HUES6 (cell line): ENCODE data around the gene SLC17A7.
"Not testable (repeated sequence)": the region's sequence is repeated elsewhere in the genome, so short reads cannot be mapped to it uniquely, and the experiment has no call there.

Experiments used
- H3K27ac ChIP-seq: 2 replicates; pipeline ENCODE4 v1.7.0; 2013; ENCODE audit warnings: low read depth, mild to moderate bottlenecking, low read length, inconsistent platforms
- H3K27me3 ChIP-seq: 2 replicates; pipeline ENCODE4 v1.6.1; 2013; ENCODE audit warnings: low read length; ENCODE audit not compliant: control insufficient read depth, insufficient read depth
- H3K36me3 ChIP-seq: 2 replicates; pipeline ENCODE4 v1.6.1; 2013; ENCODE audit warnings: low read length; ENCODE audit not compliant: control insufficient read depth, insufficient read depth
- H3K4me1 ChIP-seq: 2 replicates; pipeline ENCODE4 v1.6.1; 2013; ENCODE audit warnings: low read length; ENCODE audit not compliant: control insufficient read depth, insufficient read depth
- H3K4me3 ChIP-seq: 2 replicates; pipeline ENCODE4 v1.5.1; 2013; ENCODE audit warnings: low read depth, low read length
- H3K9ac ChIP-seq: one replicate; pipeline ENCODE4 v1.6.1; 2013; ENCODE audit warnings: mild to moderate bottlenecking, low read length
- H3K9me3 ChIP-seq: 2 replicates; pipeline ENCODE4 v1.6.1; 2013; ENCODE audit warnings: low read depth, low read length; ENCODE audit not compliant: control insufficient read depth, insufficient read depth

SLC17A7 gene

DNA sequence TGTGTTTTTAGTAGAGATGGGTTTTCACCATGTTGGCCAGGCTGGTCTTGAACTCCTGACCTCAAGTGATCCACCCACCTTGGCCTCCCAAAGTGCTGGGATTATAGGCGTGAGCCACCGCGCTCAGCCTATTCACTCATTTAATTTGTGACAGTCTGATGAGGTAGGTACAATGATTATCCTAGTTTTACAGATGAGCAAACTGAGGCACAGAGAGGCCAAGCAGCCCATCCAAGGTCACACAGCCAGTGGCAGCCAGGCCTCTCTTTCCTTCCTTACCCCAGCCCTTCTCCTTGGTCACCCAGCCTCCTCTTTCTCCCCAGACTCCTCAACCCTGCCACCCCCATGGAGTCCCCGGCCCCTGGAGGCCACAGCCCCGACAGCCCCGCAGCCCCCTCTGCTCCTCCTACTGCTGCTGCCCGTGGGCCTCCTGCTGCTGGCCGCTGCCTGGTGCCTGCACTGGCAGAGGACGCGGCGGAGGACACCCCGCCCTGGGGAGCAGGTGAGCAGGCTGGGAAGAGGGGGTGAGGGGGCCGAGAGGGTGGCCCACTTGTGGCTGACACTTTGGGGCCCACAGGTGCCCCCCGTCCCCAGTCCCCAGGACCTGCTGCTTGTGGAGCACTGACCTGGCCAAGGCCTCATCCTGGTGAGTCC is 38.8 kb upstream of the SLC17A7 start:
- Histone ChIP-seq H3K9me3 (no peaks in the 10 kb centered on the region), H3K27ac (no peak overlapping the region), H3K27me3 (peaks cover under 1% of the 10 kb centered on the region), H3K36me3 (no peaks in the 10 kb centered on the region), H3K4me1 (peaks cover 2% of the 10 kb centered on the region; the same call in 1 of the 2 replicates), H3K4me3 (no peak overlapping the region), H3K9ac (no peak overlapping the region)

- peaks cover 8% of the 10 kb centered on the region for H3K27me3 ChIP-seq
- no peak overlapping the region for H3K9ac ChIP-seq
- peak overlapping the region; percentile 19; the same call in 1 of the 2 replicates for H3K4me3 ChIP-seq
- H3K27ac ChIP-seq: no peak overlapping the region
- no peaks in the 10 kb centered on the region for H3K36me3 ChIP-seq
- H3K4me1 ChIP-seq: peaks cover 6% of the 10 kb centered on the region; the same call in 1 of the 2 replicates
- no peaks in the 10 kb centered on the region for H3K9me3 ChIP-seq
These were observed 34.9 kb upstream of the SLC17A7 start for GRCh38 chr19:49475995-49476880.

- H3K27me3 ChIP-seq: peaks cover 8% of the 10 kb centered on the region
- no peaks in the 10 kb centered on the region for H3K9me3 ChIP-seq
- peaks cover 6% of the 10 kb centered on the region; the same call in 1 of the 2 replicates for H3K4me1 ChIP-seq
- H3K9ac ChIP-seq: no peak overlapping the region
- no peak overlapping the region for H3K4me3 ChIP-seq
- H3K27ac ChIP-seq: no peak overlapping the region
- H3K36me3 ChIP-seq: 0 out of 2 replicates have a peak, but pooled peaks cover 3% of the 10 kb centered on the region
These were observed 34.0 kb upstream of the SLC17A7 start for GRCh38 chr19:49475191-49475917.

GRCh38 chr19:49474542-49474924 is 33.2 kb upstream of the SLC17A7 start:
- H3K4me1 ChIP-seq: peaks cover 6% of the 10 kb centered on the region; the same call in 1 of the 2 replicates
- no peak overlapping the region for H3K27ac ChIP-seq
- H3K27me3 ChIP-seq: peaks cover 8% of the 10 kb centered on the region
- H3K9me3 ChIP-seq: no peaks in the 10 kb centered on the region
- no peak overlapping the region for H3K9ac ChIP-seq
- H3K4me3 ChIP-seq: peak overlapping the region; percentile 52
- peaks cover 8% of the 10 kb centered on the region; the same call in 1 of the 2 replicates for H3K36me3 ChIP-seq

DNA sequence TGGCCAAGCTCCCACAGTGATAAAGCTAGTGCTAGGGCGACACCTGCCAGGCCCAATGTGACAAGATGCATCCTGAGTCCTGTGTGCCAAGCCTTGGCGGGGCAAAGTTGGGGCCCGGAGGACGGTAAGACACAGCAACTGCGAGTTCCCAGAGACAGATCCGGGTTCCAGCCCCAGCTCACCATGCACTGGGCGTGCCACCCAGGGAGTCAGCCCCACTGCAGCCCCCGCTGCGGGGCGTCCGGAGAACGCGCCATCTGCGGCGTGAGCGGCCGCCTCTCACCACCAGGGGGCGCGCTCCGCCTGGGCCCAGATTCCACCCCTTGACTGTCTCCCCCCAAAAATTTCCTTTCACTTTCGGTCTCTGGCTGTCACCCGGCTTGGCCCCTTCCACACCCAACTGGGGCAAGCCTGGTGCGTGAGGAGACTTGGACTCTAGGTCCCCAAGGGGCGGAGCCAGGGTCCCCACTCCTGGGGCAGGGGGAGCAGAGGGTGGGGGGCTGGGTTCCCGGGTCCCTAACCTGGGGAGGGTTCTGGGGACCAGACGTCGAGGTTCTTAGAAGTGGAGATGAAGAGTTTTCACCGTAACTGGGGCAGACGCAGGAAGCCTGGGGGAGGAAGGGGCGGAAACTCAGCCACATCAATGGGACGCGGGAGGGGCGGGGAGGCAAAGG is 32.7 kb upstream of the SLC17A7 start, which contains the start of gene FLT3LG:
TSS of gene FLT3LG (plus strand) at position 348 of the 674 bp plus-strand sequence. CDS start 425 bp downstream, outside the sequence.
- Histone ChIP-seq H3K36me3 (peaks cover 8% of the 10 kb centered on the region; the same call in 1 of the 2 replicates), H3K9me3 (no peaks in the 10 kb centered on the region), H3K4me3 (peak within 1 kb of the TSS; percentile 52), H3K27ac (no peak within 1 kb of the TSS), H3K4me1 (peaks cover 9% of the 10 kb centered on the region), H3K9ac (no peak within 1 kb of the TSS), H3K27me3 (peaks cover 8% of the 10 kb centered on the region)

GRCh38 chr19:49473501-49473867 is 32.2 kb upstream of the SLC17A7 start:
- not testable (repeated sequence) for H3K36me3 ChIP-seq, H3K27me3 ChIP-seq, H3K9ac ChIP-seq, H3K27ac ChIP-seq, H3K9me3 ChIP-seq
- Histone ChIP-seq H3K4me1 (peaks cover 12% of the 10 kb centered on the region), H3K4me3 (peak overlapping the region; percentile 52; the same call in 1 of the 2 replicates)

DNA sequence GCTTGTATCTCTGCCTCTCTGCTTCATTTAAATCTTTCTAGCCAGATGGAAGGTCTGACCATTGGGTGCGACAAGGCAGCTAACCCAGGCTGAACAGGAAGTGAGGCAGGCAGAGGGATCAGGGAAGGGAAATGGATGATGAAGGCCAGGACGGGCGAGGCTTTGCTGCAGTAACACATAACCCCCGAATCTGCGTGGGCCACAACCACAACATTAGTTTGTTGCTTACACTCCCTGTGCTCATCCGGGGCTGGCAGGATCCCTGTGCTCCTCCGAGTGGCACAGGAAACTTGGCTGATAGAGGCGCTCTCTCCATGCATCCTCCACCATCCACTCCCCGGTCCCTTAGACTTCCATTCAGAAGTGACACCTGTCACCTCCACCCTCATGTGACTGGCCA is 31.6 kb upstream of the SLC17A7 start:
- Histone ChIP-seq H3K27me3 (peaks cover 8% of the 10 kb centered on the region), H3K9me3 (no peaks in the 10 kb centered on the region), H3K4me3 (no peak overlapping the region), H3K9ac (no peak overlapping the region), H3K36me3 (peaks cover 8% of the 10 kb centered on the region; the same call in 1 of the 2 replicates), H3K4me1 (peaks cover 12% of the 10 kb centered on the region), H3K27ac (no peak overlapping the region)

GRCh38 chr19:49470615-49470978 is 29.3 kb upstream of the SLC17A7 start:
- peaks cover 8% of the 10 kb centered on the region for H3K27me3 ChIP-seq
- peaks cover 10% of the 10 kb centered on the region for H3K4me1 ChIP-seq
- H3K27ac ChIP-seq: no peak overlapping the region
- no peak overlapping the region for H3K4me3 ChIP-seq
- no peaks in the 10 kb centered on the region for H3K9me3 ChIP-seq
- H3K9ac ChIP-seq: no peak overlapping the region
- H3K36me3 ChIP-seq: peaks cover 15% of the 10 kb centered on the region; the same call in 1 of the 2 replicates

GRCh38 chr19:49469828-49470614 is 28.7 kb upstream of the SLC17A7 start:
- Histone ChIP-seq H3K4me3 (no peak overlapping the region), H3K9me3 (no peaks in the 10 kb centered on the region), H3K9ac (no peak overlapping the region), H3K4me1 (peaks cover 10% of the 10 kb centered on the region), H3K36me3 (peaks cover 15% of the 10 kb centered on the region; the same call in 1 of the 2 replicates), H3K27ac (no peak overlapping the region), H3K27me3 (peaks cover 7% of the 10 kb centered on the region)
